HCT116 (cell line): ENCODE data around the gene TAS2R20. TPM values are rescaled to one million over a fixed set of nuclear protein-coding genes. Genes with fewer than 3 reads are reported as not detected.

Experiments used
- ATAC-seq: fragments of 200-7000 bp; cut with Tn5 transposase; 2 replicates; pipeline ENCODE4 v1.9.1; 2020; ENCODE audit warnings: mild to moderate bottlenecking, moderate library complexity
- BruUV-seq: library from RNA; stranded (reverse); fragments of 400-500 nt; replicated peaks from 2 replicates; lab custom pipeline; 2021; lab: Mats Ljungman, UMichigan
- CTCF ChIA-PET: fragments of 300-600 bp; sonication (Branson Sonifier 250); formaldehyde crosslinking; loops from one replicate; lab custom pipeline; 2021; ENCODE audit warnings: antibody characterized with exemption; lab: Charles Lee
- POLR2A ChIA-PET: fragments of 300-600, 350-600 bp; sonication (Branson Sonifier 250); formaldehyde crosslinking; loops from one replicate; lab custom pipeline; 2021; ENCODE audit warnings: antibody characterized with exemption; lab: Charles Lee
- RAD21 ChIA-PET, 2 experiments: fragments of 300-600 bp; sonication (Branson Sonifier 250); formaldehyde crosslinking; loops; one replicate each; lab custom pipeline; 2023; ENCODE audit warnings: low total read pairs in 2 of 2; ENCODE audit not compliant: uncharacterized antibody in 2 of 2, unreplicated experiment in 2 of 2, low non-redundant PET in 1 of 2; lab: Charles Lee
- DNase-seq: peaks from one replicate; pipeline ENCODE4 v3.0.0-alpha.2; 2010; ENCODE audit warnings: low read depth, low spot score
- H2AFZ ChIP-seq: fragments of 200-600 bp; shearing (Covaris generic), sonication (generic); 2 replicates; pipeline ENCODE4 v1.6.1; 2017; ENCODE audit warnings: low read depth, mixed run types, mixed read lengths, antibody characterized with exemption, low read length; ENCODE audit not compliant: poor library complexity, severe bottlenecking
- H3K27ac ChIP-seq: 2 replicates; pipeline ENCODE4 v1.5.1; 2012; ENCODE audit warnings: low read depth, low read length
- H3K27me3 ChIP-seq: fragments of 200-600 bp; sonication (generic); 2 replicates; pipeline ENCODE4 v1.6.1; 2016; ENCODE audit warnings: mixed run types, low read length, mixed read lengths; ENCODE audit not compliant: insufficient read depth
- H3K36me3 ChIP-seq, 2 experiments: fragments of 200-500 bp in 1 of 2; fragments of 200-600 bp in 1 of 2; sonication (Bioruptor generic) in 1 of 2; sonication (generic) in 1 of 2; 2 replicates each; pipeline versions ENCODE4 v1.5.1 to v1.6.1; 2014 to 2016; ENCODE audit warnings: low read length in 2 of 2, inconsistent platforms in 1 of 2, mixed read lengths in 1 of 2, mixed run types in 1 of 2; ENCODE audit not compliant: insufficient read depth in 2 of 2, control insufficient read depth in 1 of 2
- H3K4me1 ChIP-seq, 2 experiments: fragments of 200-600 bp in 1 of 2; sonication (generic) in 1 of 2; 2 replicates each; pipeline versions ENCODE4 v1.5.1 to v1.6.1; 2012 to 2017; ENCODE audit warnings: low read length in 2 of 2, inconsistent platforms in 1 of 2, mild to moderate bottlenecking in 1 of 2, mixed read lengths in 1 of 2, mixed run types in 1 of 2, moderate library complexity in 1 of 2; ENCODE audit not compliant: insufficient read depth in 2 of 2, control insufficient read depth in 1 of 2
- H3K4me2 ChIP-seq: fragments of 200-600 bp; sonication (generic); 2 replicates; pipeline ENCODE4 v1.6.1; 2017; ENCODE audit warnings: mixed run types, low read length, mixed read lengths
- H3K4me3 ChIP-seq, 2 experiments: fragments of 200-600 bp in 1 of 2; sonication (generic) in 1 of 2; replicated peaks in 1 of 2; 2 replicates each; pipeline ENCODE4 v1.5.1; 2011 to 2016; ENCODE audit warnings: low read length in 2 of 2, control low read depth in 1 of 2, low read depth in 1 of 2, mild to moderate bottlenecking in 1 of 2, mixed read lengths in 1 of 2, mixed run types in 1 of 2
- H3K79me2 ChIP-seq: fragments of 200-600 bp; sonication (generic); 2 replicates; pipeline ENCODE4 v1.6.1; 2017; ENCODE audit warnings: mild to moderate bottlenecking, mixed run types, low read length, moderate library complexity, mixed read lengths; ENCODE audit not compliant: insufficient read depth
- H3K9ac ChIP-seq: fragments of 200-600 bp; sonication (generic); 2 replicates; pipeline ENCODE4 v1.6.1; 2016; ENCODE audit warnings: low read length, mixed read lengths
- H3K9me2 ChIP-seq: fragments of 200-600 bp; sonication (generic), shearing (Covaris generic); 2 replicates; pipeline ENCODE4 v1.6.1; 2017; ENCODE audit warnings: mixed run types, mild to moderate bottlenecking, moderate library complexity; ENCODE audit not compliant: insufficient read depth
- H3K9me3 ChIP-seq, 2 experiments: fragments of 200-500 bp in 1 of 2; fragments of 200-600 bp in 1 of 2; sonication (Bioruptor generic) in 1 of 2; sonication (generic) in 1 of 2; 2 replicates each; pipeline ENCODE4 v1.6.1; 2014 to 2017; ENCODE audit warnings: low read length in 2 of 2, mixed read lengths in 2 of 2, inconsistent platforms in 1 of 2, low read depth in 1 of 2, mild to moderate bottlenecking in 1 of 2, mixed run types in 1 of 2, moderate library complexity in 1 of 2; ENCODE audit not compliant: control insufficient read depth in 1 of 2, insufficient read depth in 1 of 2
- H4K20me1 ChIP-seq: fragments of 200-600 bp; sonication (generic), shearing (Covaris generic); 2 replicates; pipeline ENCODE4 v1.6.1; 2017; ENCODE audit warnings: mixed run types, mild to moderate bottlenecking, moderate library complexity; ENCODE audit not compliant: insufficient read depth
- CBX3 ChIP-seq: IDR thresholded peaks from 2 replicates; pipeline ENCODE4 v1.6.1; 2012; ENCODE audit warnings: low read depth
- CEBPB ChIP-seq: IDR thresholded peaks from 2 replicates; pipeline ENCODE4 v1.6.1; 2012; ENCODE audit warnings: low read depth
- CTCF ChIP-seq, 3 experiments: fragments of 200-600 bp in 1 of 3; sonication (generic) in 1 of 3; IDR thresholded peaks in 2 of 3; conservative IDR thresholded peaks in 1 of 3; 2 replicates each; pipeline ENCODE4 v1.5.1; 2012 to 2017; ENCODE audit warnings: low read depth in 2 of 3, low read length in 2 of 3, antibody characterized with exemption in 1 of 3, borderline replicate concordance in 1 of 3, control low read depth in 1 of 3, mild to moderate bottlenecking in 1 of 3, mixed read lengths in 1 of 3, mixed run types in 1 of 3, moderate library complexity in 1 of 3; ENCODE audit not compliant: insufficient read depth in 1 of 3
- EGR1 ChIP-seq: IDR thresholded peaks from 2 replicates; pipeline ENCODE4 v1.6.1; 2012; ENCODE audit warnings: low read depth
- ELF1 ChIP-seq: IDR thresholded peaks from 2 replicates; pipeline ENCODE4 v1.6.1; 2012; ENCODE audit warnings: low read depth, borderline replicate concordance
- EZH2phosphoT487 ChIP-seq: fragments of 200-600 bp; IDR thresholded peaks from 2 replicates; pipeline ENCODE4 v1.6.1; 2018; ENCODE audit warnings: antibody characterized with exemption, borderline replicate concordance
- FOSL1 ChIP-seq: IDR thresholded peaks from 2 replicates; pipeline ENCODE4 v1.6.1; 2012; ENCODE audit warnings: low read depth
- JUND ChIP-seq: IDR thresholded peaks from 2 replicates; pipeline ENCODE4 v1.6.1; 2012
- MAX ChIP-seq: IDR thresholded peaks from 2 replicates; pipeline ENCODE4 v1.6.1; 2012
- POLR2A ChIP-seq: IDR thresholded peaks from 2 replicates; pipeline ENCODE4 v1.7.0; 2011; ENCODE audit warnings: borderline replicate concordance; ENCODE audit not compliant: insufficient read depth, insufficient read length; ENCODE audit errors: extremely low read depth
- POLR2AphosphoS5 ChIP-seq: IDR thresholded peaks from 2 replicates; pipeline ENCODE4 v1.6.1; 2011; ENCODE audit warnings: mild to moderate bottlenecking, low read depth, low read length, moderate library complexity
- RAD21 ChIP-seq: IDR thresholded peaks from 2 replicates; pipeline ENCODE4 v1.6.1; 2012; ENCODE audit warnings: low read depth, mild to moderate bottlenecking
- SIN3A ChIP-seq: IDR thresholded peaks from 2 replicates; pipeline ENCODE4 v1.6.1; 2012; ENCODE audit warnings: low read depth
- SP1 ChIP-seq: IDR thresholded peaks from 2 replicates; pipeline ENCODE4 v1.6.1; 2012; ENCODE audit warnings: low read depth
- SRF ChIP-seq: IDR thresholded peaks from 2 replicates; pipeline ENCODE4 v1.6.1; 2012; ENCODE audit warnings: low read depth
- YY1 ChIP-seq: IDR thresholded peaks from 2 replicates; pipeline ENCODE4 v1.6.1; 2011; ENCODE audit warnings: low read length, low read depth, moderate library complexity, mild to moderate bottlenecking; ENCODE audit not compliant: insufficient replicate concordance; ENCODE audit errors: extremely low read depth
- ZFX ChIP-seq: fragments of 450-650 bp; IDR thresholded peaks from 2 replicates; pipeline ENCODE4 v1.6.1; 2017
- ZNF274 ChIP-seq: fragments of 200-500 bp; sonication (Bioruptor generic); IDR thresholded peaks from 2 replicates; pipeline ENCODE4 v1.6.1; 2014; ENCODE audit warnings: mild to moderate bottlenecking, low read depth, low read length, inconsistent platforms
- intact Hi-C: fragments of 100-400 bp; cut with micrococcal nuclease; formaldehyde crosslinking; loops from 2 replicates; pipeline ENCODE4 v1.10.0; 2022
- total RNA-seq: library from RNA; stranded (reverse); gene quantifications from one replicate; pipeline ENCODE4 v1.2.1, GENCODE V29; 2021; ENCODE audit not compliant: unreplicated experiment
- TF ChIP-seq, protein P1 (sequence below): IDR thresholded peaks from 2 replicates; pipeline ENCODE4 v1.6.1; 2012
- TF ChIP-seq, protein P2 (sequence below): IDR thresholded peaks from 2 replicates; pipeline ENCODE4 v1.6.1; 2012; ENCODE audit warnings: low read depth

The TAS2R20 gene
- total RNA-seq, 1 experiment from 2014 or later = 0.76 TPM

DNA sequence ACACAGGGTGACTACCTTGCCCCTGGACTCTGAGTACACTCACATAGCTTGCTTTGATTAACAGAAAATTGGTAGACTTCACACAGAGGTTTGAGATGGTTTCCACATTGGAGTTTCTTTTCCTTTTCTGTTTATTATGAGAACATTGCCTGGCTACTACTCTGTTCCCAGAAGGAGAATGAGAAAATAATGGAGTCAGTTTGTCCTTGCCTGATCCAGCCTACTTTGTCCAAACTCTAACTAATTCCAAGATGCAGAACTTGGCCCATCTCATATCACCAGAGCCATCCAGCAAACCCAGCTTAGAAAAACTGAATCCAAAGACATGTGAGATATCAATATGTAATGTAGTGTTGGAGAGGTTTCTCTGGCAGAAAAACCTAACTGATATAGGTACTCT is 31.8 kb downstream of the TAS2R20 start (continued):
- TF ChIP-seq CBX3 (no peak), CEBPB (no peak), MAX (no peak)

DNA sequence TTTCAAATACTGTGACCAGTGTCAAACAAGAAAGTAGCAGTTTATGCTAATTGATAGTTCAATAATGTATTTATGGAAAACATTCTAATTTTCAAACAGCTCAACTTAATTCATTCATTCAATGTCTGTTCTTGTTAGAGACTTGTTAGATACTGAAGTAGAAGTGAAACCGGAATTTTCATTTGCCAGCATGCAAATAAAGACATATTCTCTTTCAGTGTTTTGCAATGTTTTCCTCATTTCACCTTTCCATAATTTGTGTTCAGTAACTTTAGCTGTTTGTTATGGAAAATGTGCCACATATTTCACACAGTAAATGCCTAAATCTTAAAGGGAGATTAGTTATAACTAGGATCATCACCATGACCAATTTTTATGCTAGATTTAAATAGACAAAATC is 32.6 kb downstream of the TAS2R20 start:
- ChIA-PET CTCF (no interaction called here), POLR2A (no interaction called here), RAD21 (no interaction called here)
- Histone ChIP-seq H2AFZ (no peak overlapping the region), H3K9me2 (no peaks in the 10 kb centered on the region; the same call in 1 of the 2 replicates), H4K20me1 (0 out of 2 replicates have a peak, but pooled peaks cover 4% of the 10 kb centered on the region), H3K27me3 (no peaks in the 10 kb centered on the region), H3K79me2 (no peaks in the 10 kb centered on the region), H3K9me3 (no peaks in the 10 kb centered on the region), H3K4me3 (no peak overlapping the region), H3K36me3 (no peaks in the 10 kb centered on the region), H3K27ac (no peak overlapping the region), H3K4me1 (no peaks in the 10 kb centered on the region), H3K9ac (no peak overlapping the region), H3K4me2 (no peak overlapping the region)
- DNase-seq = no peak
- no TSS peak for BruUV-seq
- ATAC-seq = no peak
- TF ChIP-seq EGR1 (no peak), RAD21 (no peak), ELF1 (no peak), POLR2AphosphoS5 (no peak), MAX (no peak), FOSL1 (no peak), YY1 (no peak), CTCF (IDR thresholded peaks at IDR 0.05 in 2 of 3, conservative IDR thresholded peaks at IDR 0.05 in 1 of 3; ENCODE audit: borderline replicate concordance in 1 of 3, insufficient read depth in 1 of 3, low read depth in 2 of 3, low read length in 2 of 3) (no peak), SIN3A (no peak), SRF (no peak), POLR2A (no peak), EZH2phosphoT487 (no peak), CBX3 (no peak), CEBPB (no peak), SP1 (no peak), ZNF274 (no peak), JUND (no peak), ZFX (no peak)
- TF ChIP-seq, protein P1, sequence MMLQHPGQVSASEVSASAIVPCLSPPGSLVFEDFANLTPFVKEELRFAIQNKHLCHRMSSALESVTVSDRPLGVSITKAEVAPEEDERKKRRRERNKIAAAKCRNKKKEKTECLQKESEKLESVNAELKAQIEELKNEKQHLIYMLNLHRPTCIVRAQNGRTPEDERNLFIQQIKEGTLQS = no peak
- TF ChIP-seq, protein P2, sequence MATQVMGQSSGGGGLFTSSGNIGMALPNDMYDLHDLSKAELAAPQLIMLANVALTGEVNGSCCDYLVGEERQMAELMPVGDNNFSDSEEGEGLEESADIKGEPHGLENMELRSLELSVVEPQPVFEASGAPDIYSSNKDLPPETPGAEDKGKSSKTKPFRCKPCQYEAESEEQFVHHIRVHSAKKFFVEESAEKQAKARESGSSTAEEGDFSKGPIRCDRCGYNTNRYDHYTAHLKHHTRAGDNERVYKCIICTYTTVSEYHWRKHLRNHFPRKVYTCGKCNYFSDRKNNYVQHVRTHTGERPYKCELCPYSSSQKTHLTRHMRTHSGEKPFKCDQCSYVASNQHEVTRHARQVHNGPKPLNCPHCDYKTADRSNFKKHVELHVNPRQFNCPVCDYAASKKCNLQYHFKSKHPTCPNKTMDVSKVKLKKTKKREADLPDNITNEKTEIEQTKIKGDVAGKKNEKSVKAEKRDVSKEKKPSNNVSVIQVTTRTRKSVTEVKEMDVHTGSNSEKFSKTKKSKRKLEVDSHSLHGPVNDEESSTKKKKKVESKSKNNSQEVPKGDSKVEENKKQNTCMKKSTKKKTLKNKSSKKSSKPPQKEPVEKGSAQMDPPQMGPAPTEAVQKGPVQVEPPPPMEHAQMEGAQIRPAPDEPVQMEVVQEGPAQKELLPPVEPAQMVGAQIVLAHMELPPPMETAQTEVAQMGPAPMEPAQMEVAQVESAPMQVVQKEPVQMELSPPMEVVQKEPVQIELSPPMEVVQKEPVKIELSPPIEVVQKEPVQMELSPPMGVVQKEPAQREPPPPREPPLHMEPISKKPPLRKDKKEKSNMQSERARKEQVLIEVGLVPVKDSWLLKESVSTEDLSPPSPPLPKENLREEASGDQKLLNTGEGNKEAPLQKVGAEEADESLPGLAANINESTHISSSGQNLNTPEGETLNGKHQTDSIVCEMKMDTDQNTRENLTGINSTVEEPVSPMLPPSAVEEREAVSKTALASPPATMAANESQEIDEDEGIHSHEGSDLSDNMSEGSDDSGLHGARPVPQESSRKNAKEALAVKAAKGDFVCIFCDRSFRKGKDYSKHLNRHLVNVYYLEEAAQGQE = no peak
- intact Hi-C loops = no loop called here
